DND-41 (cell line): Measurements from ENCODE around the gene HCN1.
"Not testable (repeated sequence)": the region's sequence is repeated elsewhere in the genome, so short reads cannot be mapped to it uniquely, and the experiment has no call there.

Experiments used
- EZH2 ChIP-seq: IDR thresholded peaks from 3 replicates; pipeline ENCODE4 v1.6.1; 2012; ENCODE audit warnings: borderline replicate concordance, low read depth, mild to moderate bottlenecking, moderate library complexity, low read length, inconsistent platforms; ENCODE audit not compliant: severe bottlenecking
- TF ChIP-seq, protein P1 (sequence below): IDR thresholded peaks from 2 replicates; pipeline ENCODE4 v1.5.1; 2012; ENCODE audit warnings: borderline replicate concordance, low read length, moderate library complexity, mild to moderate bottlenecking; ENCODE audit not compliant: poor library complexity, severe bottlenecking; ENCODE audit errors: extremely low read depth

DNA sequence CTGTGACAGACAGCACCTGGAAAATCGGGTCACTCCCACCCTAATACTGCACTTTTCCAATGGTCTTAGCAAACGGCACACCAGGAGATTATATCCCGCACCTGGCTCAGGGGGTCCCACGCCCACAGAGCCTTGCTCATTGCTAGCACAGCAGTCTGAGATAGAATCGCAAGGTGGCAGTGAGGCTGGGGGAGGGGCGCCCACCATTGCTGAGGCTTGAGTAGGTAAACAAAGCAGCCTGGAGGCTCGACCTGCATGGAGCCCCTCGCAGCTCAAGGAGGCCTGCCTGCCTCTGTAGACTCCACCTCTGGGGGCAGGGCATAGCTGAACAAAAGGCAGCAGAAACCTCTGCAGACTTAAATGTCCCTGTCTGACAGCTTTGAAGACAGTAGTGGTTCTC, 383.6 kb downstream of the HCN1 start:
- TF ChIP-seq, protein P1, sequence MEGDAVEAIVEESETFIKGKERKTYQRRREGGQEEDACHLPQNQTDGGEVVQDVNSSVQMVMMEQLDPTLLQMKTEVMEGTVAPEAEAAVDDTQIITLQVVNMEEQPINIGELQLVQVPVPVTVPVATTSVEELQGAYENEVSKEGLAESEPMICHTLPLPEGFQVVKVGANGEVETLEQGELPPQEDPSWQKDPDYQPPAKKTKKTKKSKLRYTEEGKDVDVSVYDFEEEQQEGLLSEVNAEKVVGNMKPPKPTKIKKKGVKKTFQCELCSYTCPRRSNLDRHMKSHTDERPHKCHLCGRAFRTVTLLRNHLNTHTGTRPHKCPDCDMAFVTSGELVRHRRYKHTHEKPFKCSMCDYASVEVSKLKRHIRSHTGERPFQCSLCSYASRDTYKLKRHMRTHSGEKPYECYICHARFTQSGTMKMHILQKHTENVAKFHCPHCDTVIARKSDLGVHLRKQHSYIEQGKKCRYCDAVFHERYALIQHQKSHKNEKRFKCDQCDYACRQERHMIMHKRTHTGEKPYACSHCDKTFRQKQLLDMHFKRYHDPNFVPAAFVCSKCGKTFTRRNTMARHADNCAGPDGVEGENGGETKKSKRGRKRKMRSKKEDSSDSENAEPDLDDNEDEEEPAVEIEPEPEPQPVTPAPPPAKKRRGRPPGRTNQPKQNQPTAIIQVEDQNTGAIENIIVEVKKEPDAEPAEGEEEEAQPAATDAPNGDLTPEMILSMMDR = not testable (repeated sequence)
- TF ChIP-seq EZH2 = not testable (repeated sequence)
